HT1080 (cell line): ENCODE results near the gene C3orf52. TPM values are rescaled to one million over a fixed set of nuclear protein-coding genes. Genes with fewer than 3 reads are reported as not detected.

Experiments used
- DNase-seq: peaks from one replicate; pipeline ENCODE4 v3.0.0-alpha.2; 2015; ENCODE audit warnings: low read depth
- small RNA-seq: library from RNA; depleted of rRNA; stranded (forward); fragments of <200 nt; gene quantifications from one replicate; pipeline ENCODE3, GENCODE V24; 2014
- total RNA-seq: library from RNA; depleted of rRNA; stranded (reverse); fragments of >200 nt; shearing (Covaris generic); gene quantifications from 2 replicates; pipeline ENCODE4 v1.2.3, GENCODE V29; 2014; rRNA removed

The C3orf52 gene
- total RNA-seq, 1 experiment from 2014 or later: 21.5 TPM

GRCh38 chr3:112134335-112135124, 48.3 kb downstream of the C3orf52 start:
- no peak for DNase-seq

DNA sequence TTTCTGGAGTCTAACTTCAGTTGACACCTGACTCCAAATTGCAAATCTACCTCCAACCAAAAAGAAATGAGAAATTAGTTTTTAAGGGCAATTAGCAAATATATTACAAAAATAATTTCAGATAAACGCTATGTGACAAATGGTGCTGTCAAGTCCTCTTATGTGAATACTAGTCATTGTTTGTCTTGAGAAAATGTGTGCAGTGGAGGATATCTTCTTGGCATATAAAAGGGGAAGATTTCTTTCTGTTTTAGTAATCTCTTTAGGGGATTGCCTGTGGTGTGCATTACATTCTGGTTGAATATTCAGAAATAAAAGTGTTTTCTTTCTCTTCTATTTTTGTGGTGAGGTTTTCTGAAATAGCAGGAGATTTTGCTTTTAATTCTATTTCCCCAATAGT, 49.9 kb downstream of the C3orf52 start:
- DNase-seq: no peak

- peak; percentile 60 for DNase-seq
Observed at GRCh38 chr3:112136959-112137693, 50.9 kb downstream of the C3orf52 start.

DNA sequence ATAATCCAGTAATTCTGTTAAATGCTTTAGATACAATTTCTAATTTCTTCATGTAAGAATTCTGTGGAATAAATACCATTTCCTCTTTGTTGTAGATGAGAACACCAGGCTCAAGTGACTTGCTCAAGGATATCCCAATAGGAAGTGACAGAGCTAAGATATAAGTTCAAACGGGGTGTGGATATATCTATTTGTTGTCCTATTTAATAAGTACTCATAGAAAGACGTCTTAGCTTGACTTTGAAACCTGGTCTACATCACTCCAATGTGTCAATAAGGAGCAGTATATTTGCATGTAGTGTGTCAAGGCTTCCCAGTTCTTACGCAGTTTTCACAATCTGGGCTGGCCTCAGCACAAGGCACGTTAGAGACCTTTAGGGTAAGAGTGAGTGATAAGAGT, 51.6 kb downstream of the C3orf52 start:
- no peak for DNase-seq

- no peak for DNase-seq
Observed at GRCh38 chr3:112138219-112138969, 52.2 kb downstream of the C3orf52 start.

DNA sequence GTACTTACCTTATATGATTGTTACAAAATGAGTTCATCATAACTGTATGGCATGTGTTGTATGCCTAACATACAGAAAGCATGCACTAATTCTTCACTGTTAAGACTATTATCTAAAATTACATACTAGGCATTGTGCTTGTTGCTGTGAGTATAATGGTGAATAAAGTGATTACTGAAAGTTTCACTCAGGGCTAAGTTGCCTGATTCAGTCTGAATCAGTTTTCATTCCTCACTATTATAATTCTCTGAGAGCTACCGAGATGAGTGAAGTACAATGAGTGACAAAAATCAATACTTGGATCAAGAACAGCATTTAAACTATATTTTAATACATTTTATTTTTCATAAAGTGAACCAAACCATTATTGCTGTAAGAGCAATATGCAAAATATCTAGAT, 54.4 kb downstream of the C3orf52 start:
- DNase-seq: no peak

- no peak for DNase-seq
Observed at GRCh38 chr3:112141293-112141692, 55.1 kb downstream of the C3orf52 start.

- DNase-seq: peak; percentile 43
Observed at GRCh38 chr3:112143251-112143650, 57.1 kb downstream of the C3orf52 start.

DNA sequence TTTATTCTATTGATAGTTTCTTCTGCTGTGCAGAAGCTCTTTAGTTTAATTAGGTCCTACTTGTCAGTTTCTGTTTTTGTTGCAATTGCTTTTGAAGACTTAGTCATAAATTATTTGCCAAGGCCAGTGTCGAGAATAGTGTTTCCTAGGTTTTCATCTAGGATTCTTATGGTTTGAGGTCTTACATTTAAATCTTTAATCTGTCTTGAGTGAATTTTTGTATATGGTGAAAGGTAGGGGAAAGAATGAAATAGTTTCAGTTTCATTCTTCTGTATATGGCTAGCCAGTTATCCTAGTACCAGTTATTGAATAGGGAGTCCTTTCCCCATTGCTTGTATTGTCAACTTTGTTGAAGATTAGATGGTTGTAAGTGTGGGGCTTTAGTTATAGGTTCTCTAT, 57.5 kb downstream of the C3orf52 start:
- DNase-seq: no peak

DNA sequence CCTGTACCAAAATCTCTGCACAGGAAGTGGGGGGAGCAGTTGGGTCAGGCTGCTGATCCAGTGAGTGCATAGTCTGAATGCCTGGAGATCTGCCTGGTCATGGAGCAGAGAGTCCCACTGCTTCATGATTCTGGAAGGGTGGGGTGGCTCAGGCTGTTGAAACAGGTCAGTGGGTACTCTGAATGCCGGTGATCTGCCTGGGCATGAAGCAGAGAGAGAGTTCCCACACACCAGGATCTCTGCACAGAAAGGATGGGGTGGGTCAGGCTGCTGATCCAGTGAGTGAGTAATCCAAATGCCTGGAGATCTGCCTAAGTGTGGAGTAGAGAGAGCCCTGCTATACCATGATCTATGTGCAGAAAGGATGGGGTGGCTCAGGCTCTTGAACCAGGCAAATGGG, 62.9 kb downstream of the C3orf52 start:
- peak; percentile 41 for DNase-seq

GRCh38 chr3:112167758-112168157, 81.6 kb downstream of the C3orf52 start:
- DNase-seq: no peak

Small RNA genes lying within 50 kb of the gene (small RNA-seq; reads per million reads assigned to genes)
- gene MIR567: not detected

Other genes with a start within 250 kb of the C3orf52 start
- 57.3 and 58.5 TPM in 2 replicates for gene PHLDB2, start 227.1 kb upstream of the C3orf52 start, total RNA-seq
- 55.4 and 61.5 TPM in 2 replicates for gene ABHD10, start 107.4 kb upstream of the C3orf52 start, total RNA-seq
- gene TAGLN3, start 87.5 kb upstream of the C3orf52 start, total RNA-seq: 16.4 and 17.9 TPM in 2 replicates
- gene TMPRSS7, start 51.7 kb upstream of the C3orf52 start, total RNA-seq: 0.10 TPM in 2 replicates
- gene GCSAM, start 46.9 kb downstream of the C3orf52 start, total RNA-seq: not detected in 2 replicates
- not detected in 2 replicates for gene SLC9C1, start 207.8 kb downstream of the C3orf52 start, total RNA-seq
- gene CD200, start 246.8 kb downstream of the C3orf52 start, total RNA-seq: not detected in 2 replicates